ENCODE measurements around the gene GTF3A. TPM values are rescaled to one million over a fixed set of nuclear protein-coding genes. Genes with fewer than 3 reads are reported as not detected.

Gene GTF3A
- total and polyA plus RNA-seq, 2 of the 8 experiments (the other 6 are each of a cell fraction or from before 2014, with no cell fraction given), result 41.6 to 96.5 TPM

DNA sequence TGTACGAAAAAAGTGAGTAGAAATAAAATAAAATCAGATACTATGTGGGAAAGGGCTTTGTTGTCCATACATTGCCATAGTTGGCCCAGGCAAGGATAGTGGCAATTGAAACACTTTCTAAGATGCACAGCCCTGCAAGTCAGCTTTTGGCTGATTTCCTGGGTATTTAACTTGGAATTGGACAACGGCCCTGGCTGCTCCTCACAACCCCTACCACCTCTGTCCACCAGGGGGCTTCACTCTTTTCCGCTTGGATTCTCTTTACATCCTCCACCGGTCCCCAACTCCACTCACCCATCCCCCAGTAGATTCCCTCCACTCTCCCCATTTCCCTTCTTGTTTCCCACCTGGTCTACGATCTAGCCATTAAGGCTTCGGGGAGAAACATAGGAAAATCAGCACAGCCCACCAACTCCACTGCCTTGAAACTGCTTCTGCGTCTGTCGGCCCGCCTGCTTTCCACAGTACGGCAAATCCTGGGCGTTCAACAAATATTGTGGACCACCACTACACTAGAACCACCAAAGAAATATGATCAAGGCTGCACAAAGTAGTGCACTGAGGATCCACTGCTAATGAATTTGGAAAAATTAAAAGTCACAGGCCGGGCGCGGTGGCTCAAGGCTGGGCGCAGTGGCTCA is 48.6 kb upstream of the GTF3A start:
- Histone ChIP-seq H3K79me2 (ENCODE audit: control insufficient read depth in 1 of 2, insufficient read depth in 2 of 2, low read length in 2 of 2) (no peaks in the 10 kb centered on the region), H3K56ac (replicated peaks; ENCODE audit: insufficient read length, low read depth, low read length) (no peak overlapping the region), H3K14ac (ENCODE audit: insufficient read length) (no peak overlapping the region), H3K4ac (replicated peaks; ENCODE audit: insufficient read length, low read depth, low read length) (no peak overlapping the region), H4K91ac (replicated peaks; ENCODE audit: insufficient read length, low read length) (no peak overlapping the region), H3K27ac (ENCODE audit: low read depth, low read length) (no peak overlapping the region), H3K23me2 (ENCODE audit: low read depth, low read length) (no peaks in the 10 kb centered on the region), H3K36me3 (ENCODE audit: control insufficient read depth in 2 of 4, insufficient read depth in 4 of 4, low read length in 3 of 4) (no peaks in the 10 kb centered on the region), H2BK20ac (ENCODE audit: low read length) (no peak overlapping the region), H2BK5ac (ENCODE audit: low read depth, low read length) (no peak overlapping the region), H3K4me3 (ENCODE audit: extremely low read depth in 1 of 4, insufficient read depth in 2 of 4, low read depth in 3 of 4, low read length in 4 of 4) (no peak overlapping the region), H4K20me1 (replicated peaks in 1 of 2; ENCODE audit: control insufficient read depth in 1 of 2, insufficient read depth in 2 of 2, low read length in 2 of 2) (no peaks in the 10 kb centered on the region), H3K23ac (ENCODE audit: insufficient read length) (no peak overlapping the region), H3K4me2 (ENCODE audit: insufficient read depth in 1 of 2, low read depth in 2 of 2, low read length in 2 of 2) (no peak overlapping the region; a peak in 1 of 4 replicates), H3K18ac (ENCODE audit: extremely low read depth, low read length) (no peak overlapping the region), H3K9me3 (ENCODE audit: insufficient read depth in 2 of 2, low read depth in 1 of 2, low read length in 1 of 2) (no peaks in the 10 kb centered on the region), H3K27me3 (replicated peaks in 1 of 4; ENCODE audit: control insufficient read depth in 3 of 4, extremely low read depth in 1 of 4, insufficient read depth in 3 of 4, low read length in 3 of 4) (peaks cover 0 to 3% (median 1%) of the 10 kb centered on the region in 4 experiments; a peak in 2 of 7 replicates), H2BK15ac (ENCODE audit: low read length) (no peak overlapping the region), H2BK12ac (ENCODE audit: low read depth, low read length) (no peak overlapping the region), H2AK5ac (ENCODE audit: low read depth, low read length) (no peak overlapping the region), H2AFZ (ENCODE audit: low read length) (peak overlapping the region; percentile 80; the same call in 1 of the 2 replicates), H4K5ac (ENCODE audit: insufficient read length, low read depth, low read length) (no peak overlapping the region), H3K79me1 (ENCODE audit: low read depth, low read length) (no peaks in the 10 kb centered on the region), H4K8ac (ENCODE audit: extremely low read depth, insufficient read depth, low read length) (peak overlapping the region; percentile 87), H3K4me1 (replicated peaks in 1 of 4; ENCODE audit: control insufficient read depth in 3 of 4, insufficient read depth in 4 of 4, low read length in 3 of 4) (peaks cover under 1 to 6% (median 5%) of the 10 kb centered on the region in 4 experiments), H2BK120ac (replicated peaks; ENCODE audit: low read depth, low read length) (no peak overlapping the region), H3K9ac (replicated peaks in 1 of 4; ENCODE audit: extremely low read depth in 1 of 4, low read depth in 3 of 4, low read length in 3 of 4) (no peak overlapping the region)
- FAIRE-seq (peak; percentile 62), DNase-seq (ENCODE audit: low read depth in 1 of 2, low spot score in 2 of 2) (peak in 1 of 2 experiments; percentile 94)
- 65% methylated on average over 15 of the region's 15 CpGs; no CpG with 5 or more reads in 1 of the 2 experiments for WGBS, 2 experiments (ENCODE audit: extremely low coverage in 1 of 2, insufficient coverage in 1 of 2, insufficient read length in 1 of 2, insufficient replicate concordance in 2 of 2, low coverage in 1 of 2, low lambda C conversion rate in 2 of 2, missing lambda C conversion rate in 1 of 2)
- CTCF ChIA-PET (ENCODE audit: partially characterized antibody), result interaction anchor here (0.6 to 8.5 kb wide), 26 partner anchors 7 to 607 kb away, joined by 3 to 93 read pairs (median 4); partner anchors contain the start of genes GTF3A and LNX2
- POLR2A ChIA-PET (ENCODE audit: partially characterized antibody), result no interaction called here
- TF ChIP-seq, protein P1, sequence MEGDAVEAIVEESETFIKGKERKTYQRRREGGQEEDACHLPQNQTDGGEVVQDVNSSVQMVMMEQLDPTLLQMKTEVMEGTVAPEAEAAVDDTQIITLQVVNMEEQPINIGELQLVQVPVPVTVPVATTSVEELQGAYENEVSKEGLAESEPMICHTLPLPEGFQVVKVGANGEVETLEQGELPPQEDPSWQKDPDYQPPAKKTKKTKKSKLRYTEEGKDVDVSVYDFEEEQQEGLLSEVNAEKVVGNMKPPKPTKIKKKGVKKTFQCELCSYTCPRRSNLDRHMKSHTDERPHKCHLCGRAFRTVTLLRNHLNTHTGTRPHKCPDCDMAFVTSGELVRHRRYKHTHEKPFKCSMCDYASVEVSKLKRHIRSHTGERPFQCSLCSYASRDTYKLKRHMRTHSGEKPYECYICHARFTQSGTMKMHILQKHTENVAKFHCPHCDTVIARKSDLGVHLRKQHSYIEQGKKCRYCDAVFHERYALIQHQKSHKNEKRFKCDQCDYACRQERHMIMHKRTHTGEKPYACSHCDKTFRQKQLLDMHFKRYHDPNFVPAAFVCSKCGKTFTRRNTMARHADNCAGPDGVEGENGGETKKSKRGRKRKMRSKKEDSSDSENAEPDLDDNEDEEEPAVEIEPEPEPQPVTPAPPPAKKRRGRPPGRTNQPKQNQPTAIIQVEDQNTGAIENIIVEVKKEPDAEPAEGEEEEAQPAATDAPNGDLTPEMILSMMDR (IDR thresholded peaks at IDR 0.05; ENCODE audit: control extremely low read depth in 1 of 3, insufficient read depth in 1 of 3, low read depth in 1 of 3, low read length in 3 of 3), result peak; percentile 76 to 90 (median 83)
- peak; percentile 46 to 55; a peak in 3 of 4 replicates for TF ChIP-seq RAD21 (IDR thresholded peaks at IDR 0.05 in 1 of 2, conservative IDR thresholded peaks at IDR 0.05 in 1 of 2; ENCODE audit: low read depth in 2 of 2, low read length in 2 of 2)
- no peak for TF ChIP-seq JUND (IDR thresholded peaks at IDR 0.05; ENCODE audit: low read length)
